GOT3 (cell line): ENCODE results near the gene IL22.
"Not testable (repeated sequence)": the region's sequence is repeated elsewhere in the genome, so short reads cannot be mapped to it uniquely, and the experiment has no call there.

ENCODE experiments used
- DNase-seq: peaks from one replicate; lab custom pipeline; 2025; ENCODE audit warnings: mixed read lengths; lab: John Stamatoyannopoulos, UW

IL22 gene

DNA sequence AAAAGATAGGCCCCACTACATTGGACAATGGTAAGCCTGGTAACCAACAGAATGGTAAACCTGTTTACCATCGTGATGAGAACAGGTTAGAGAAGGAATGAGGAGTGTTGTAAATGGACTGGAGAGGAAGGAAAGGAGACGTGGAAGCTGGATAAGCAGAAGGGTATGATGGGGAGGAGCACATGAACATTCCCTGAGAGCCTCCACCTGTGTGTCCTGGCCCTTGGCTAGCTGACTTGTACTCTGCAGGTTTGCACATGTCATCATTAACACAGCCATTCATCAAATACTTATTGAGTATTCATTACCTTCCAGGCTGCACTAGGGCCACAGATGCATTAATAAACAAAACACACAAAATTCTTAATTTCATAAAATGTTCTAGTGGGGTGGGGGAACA is 23.4 kb downstream of the IL22 start:
- DNase-seq = no peak

DNA sequence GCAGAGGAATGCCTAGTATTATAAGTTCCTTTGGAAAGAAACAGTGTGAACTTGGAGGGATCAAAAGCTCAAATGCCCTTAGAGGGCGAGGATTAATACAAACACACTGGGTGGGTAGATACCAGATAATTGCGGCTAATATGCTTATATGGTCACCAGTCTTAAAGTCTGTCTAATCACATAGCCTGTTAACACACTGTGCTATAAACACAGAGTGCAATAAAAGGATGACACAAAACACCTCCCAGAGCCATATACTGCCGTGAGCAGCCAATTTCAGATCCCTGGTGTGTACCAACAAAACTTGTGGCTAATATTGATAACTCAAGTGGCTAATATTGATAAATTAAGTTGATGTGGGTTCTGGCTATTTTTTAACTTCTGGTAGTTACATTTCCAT is 26.0 kb downstream of the IL22 start:
- no peak for DNase-seq

DNA sequence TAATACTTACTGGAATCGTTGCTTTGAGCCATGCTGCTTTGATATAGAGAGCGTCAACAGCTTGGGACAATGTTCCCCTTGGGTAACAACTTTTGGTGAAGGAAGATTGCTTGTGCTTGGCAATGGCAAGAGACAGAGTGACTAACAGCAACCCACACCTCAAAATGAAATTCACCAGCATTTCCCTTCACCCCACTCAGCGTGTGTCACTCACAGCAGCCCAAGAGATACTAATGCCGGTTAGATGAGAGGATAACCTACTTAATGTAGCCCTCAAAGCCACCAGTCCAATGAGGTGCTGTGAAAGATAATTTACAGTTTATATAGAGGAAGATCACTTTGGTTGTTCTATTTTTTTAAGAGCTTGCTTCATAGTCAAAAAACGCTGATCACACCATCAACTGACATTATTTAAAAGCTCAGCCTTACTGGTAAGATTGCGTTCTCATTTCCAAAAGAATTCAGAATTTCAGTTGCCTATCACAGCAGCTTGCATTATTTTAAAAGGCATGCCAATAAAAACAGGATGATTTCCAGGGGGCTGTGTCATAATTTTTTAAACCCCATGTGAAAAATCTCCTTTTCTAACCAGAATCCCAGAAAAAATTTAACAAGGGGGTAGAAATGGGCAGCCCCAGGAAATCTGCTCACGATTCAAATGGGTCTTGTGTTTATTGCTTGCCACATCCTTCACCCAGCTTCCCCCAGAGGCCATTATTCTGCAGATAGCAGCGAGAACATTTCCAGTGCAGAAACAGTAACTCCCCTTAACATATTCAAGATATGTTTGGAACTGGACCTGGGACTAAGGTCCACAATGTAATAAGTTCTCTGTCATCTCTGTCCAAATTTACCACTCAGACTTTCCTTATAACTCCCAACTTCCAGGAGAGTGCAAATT is 27.6 kb downstream of the IL22 start, which contains the start of gene IL26:
TSS of gene IL26 (minus strand) at position 235 of the 901 bp plus-strand sequence. CDS start at position 181, 54 bp downstream.
- DNase-seq = no peak

DNA sequence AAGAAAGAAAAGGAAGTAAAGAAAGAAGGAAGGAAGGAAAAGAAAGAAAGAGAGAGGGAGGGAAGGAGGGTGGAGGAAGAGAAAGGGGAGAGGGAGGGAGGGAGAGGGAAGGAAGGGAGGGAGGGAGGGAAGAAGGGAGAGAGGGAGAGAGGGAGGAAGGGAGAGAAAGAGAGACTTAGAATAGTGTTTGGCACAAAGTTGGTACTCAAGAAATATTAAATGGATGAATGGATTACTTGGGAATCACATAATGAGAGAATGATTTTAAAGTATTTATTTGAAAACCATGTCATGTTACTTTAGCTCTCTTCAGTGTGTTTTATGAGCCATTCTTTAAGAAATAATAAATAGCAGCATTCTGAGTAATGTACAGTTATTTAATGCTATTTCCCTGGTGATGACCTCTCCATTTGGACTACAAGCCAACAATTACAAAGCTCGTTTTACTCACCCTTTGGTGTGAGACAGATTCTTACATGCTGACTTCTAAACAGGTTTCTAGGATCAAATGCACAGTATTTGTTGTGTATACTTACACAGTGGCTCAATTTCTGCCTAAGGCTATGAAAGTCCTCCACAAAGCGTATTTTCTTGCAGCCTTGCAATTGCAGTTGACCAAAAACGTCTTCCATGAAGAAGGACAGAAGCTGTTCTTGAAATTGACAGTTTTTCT is 28.7 kb downstream of the IL22 start:
- no peak for DNase-seq

DNA sequence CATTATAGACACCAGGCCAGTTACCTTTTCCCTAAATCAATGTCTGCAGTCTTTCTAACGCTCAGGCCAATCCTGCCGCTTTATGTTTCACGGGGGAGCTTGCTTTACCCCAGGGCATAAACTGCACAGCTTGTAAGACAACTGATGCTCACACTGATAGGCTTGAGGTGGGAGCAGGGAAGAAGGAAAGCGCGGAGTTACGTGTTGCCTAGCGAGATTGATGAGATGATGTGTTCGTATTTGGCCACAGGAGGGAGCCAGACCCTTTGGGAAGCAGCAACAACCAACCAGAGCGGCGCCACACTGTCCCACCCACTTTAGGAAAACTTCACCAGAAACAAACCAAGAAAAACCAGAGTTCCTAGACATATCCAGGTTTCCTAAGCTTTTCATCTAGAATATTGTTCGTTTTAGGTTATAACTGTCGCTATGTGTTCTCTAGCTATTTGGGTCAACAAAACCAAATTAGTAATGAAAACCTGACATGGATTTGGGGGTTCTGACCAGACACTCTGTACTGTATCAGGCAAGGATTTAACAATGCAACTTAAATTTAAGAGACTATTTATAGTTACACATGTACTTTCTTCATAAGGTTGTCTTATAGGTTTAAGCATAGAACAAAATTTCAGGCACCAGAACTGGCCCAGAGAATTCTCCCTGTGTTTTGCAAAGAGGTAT is 30.2 kb downstream of the IL22 start:
- peak; percentile 72 for DNase-seq

DNA sequence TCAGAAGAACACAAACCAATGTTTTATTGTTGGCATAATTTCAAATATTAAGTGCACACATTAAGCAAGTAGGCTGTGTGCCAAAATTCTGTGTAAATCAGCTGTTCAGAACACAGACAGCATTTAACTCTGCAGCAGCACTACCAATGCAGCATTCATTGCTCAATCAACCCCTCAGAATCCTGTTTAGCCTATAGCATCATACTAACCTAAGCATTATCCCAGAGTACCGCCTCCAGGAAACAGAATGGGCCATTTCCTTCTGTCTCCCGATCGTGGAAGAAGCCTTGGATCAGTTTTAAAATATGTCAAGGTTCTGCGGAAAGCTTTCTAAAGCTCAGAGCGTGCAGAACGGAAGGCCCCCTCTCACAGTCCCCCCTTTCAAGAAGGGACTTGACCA is 31.1 kb downstream of the IL22 start:
- no peak for DNase-seq

DNA sequence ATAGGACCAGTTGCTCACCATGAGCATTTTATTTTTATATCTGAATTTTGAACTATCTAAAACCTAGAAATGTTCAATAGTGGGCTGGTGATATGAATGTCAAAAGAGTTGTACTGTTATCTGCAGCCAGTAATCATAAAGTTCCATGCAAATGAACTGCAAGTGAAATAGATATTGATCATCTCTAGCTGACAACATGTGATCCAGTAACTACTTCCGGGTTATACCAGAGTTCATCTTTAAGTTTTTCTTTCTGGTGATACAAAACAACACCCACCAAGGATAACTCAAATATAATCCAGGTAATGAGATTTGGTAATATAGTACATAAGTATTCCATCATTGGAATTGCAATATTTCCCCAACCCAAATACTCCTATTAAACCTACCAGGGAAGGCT is 31.9 kb downstream of the IL22 start:
- DNase-seq = no peak

DNA sequence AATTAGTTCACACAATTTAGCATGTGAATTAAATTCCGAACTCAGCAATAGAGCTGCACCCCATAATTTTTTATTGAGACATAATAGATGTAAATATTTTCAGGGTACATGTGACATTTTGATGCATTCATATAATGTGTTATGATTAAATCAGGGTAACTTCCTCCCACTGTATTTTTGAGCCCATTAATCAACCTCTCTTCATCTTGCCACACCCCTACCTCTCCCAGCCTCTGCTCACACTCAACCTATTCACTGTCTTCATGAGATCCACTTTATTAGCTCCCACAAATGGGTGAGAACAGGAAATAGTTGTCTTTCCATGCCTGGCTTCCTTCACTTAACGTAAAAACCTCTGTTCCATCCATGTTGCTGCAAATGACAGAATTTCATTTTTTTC is 42.5 kb downstream of the IL22 start:
- DNase-seq = no peak

DNA sequence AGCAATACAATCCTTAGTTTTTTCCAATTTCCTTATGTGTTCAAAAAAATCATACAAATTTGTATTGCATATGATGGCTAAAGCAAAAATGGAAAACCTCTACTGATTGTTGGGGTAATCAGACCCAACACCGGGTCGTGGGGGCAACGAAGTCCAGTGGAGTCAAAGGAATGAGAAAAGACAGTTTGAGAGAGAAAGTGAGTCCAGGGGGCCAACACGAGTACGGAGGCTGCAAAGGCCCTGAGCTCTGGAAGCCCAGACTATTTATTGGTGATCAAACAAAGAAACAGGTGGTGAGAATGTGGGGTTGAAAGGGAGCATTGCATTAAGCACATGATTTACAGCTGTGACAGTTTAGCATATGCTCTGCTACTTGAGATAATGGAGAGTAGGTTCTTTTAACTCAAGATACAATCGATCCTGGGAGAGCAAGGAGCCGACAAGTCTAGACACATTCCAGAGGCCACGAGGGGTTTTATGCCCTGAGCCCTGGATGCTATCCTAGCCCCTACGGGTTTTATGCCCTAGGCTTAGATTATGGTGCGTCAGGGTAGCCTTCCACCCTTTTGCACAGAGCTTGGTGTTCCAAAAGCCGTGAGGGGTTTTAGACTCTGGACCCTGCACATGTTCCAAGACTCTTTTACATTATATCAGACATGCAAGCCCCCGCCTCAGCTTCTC is 44.2 kb downstream of the IL22 start:
- DNase-seq = not testable (repeated sequence)

DNA sequence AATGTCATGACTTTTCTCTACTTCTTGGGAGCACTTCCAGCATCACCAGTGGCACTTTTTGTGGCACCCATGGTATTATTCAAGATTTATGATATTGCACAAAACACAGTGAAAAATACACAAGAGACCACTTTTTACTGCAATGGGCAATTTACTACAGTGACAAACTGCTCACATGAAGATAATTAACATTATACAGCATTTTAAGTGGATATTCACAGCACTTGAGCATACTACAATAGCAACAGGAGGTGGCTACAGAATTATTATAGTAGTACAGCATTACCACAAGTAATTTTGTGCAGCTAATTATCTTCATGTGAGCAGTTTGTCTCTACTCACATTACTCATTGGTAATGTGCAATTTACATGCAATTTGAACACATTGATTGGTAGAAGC is 46.1 kb downstream of the IL22 start:
- DNase-seq = no peak

DNA sequence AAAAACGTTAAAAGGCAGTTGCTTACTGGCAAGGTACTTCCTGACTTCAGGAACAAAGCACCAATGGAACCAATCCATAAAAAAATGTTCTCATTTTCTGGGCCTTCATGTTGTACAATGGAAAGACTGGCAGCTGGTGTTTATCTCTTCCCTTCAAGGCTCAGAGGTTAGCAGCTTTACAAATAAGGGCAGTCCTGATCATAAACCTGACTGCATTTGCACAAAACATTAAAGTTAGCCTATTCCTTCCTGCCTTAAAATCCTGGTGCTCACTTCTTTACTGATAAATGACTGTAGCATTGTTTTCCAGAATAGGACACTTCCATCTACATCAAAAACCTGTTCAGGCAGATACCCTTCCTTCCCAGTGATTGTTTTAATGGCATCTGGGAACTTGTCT is 47.0 kb downstream of the IL22 start:
- DNase-seq = no peak

DNA sequence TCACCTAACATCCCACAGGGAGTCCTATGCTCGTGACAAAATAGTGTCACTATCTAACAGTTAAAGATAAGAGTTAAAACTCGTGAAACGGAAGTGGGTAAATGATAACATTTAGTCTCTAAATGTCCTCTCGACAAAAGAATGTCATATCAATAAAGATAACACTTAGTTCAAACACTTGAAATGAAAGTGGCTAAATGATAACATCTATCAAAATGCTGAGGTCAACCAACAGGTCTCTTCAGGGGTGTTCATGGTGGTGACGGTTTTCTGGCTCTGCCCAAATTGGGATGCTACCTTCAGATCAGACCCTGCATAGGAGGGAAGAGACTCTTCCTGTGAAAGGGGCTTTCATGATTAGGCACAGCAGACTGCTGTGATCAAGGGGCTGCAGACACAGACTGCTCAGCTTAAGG is 49.9 kb downstream of the IL22 start:
- DNase-seq = no peak

DNA sequence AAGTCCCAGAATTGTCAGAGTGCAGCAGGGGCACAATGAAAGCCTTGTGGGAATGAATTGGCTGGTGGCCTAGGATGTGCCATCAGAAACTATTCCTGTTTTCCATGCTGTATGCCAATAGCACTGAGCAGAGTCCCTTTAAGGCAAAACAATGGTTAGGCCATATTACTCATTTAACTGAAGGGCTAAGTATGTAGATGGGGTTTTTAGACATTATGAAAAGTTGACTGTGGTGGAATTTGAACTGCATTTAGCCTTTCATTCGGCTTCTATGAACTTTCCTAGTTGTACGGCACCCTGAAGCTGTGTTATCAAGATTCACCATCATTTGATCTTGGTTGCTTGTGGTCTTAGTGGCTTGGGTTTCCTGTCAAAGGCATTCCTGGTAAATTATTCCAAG is 52.5 kb downstream of the IL22 start:
- DNase-seq = no peak

DNA sequence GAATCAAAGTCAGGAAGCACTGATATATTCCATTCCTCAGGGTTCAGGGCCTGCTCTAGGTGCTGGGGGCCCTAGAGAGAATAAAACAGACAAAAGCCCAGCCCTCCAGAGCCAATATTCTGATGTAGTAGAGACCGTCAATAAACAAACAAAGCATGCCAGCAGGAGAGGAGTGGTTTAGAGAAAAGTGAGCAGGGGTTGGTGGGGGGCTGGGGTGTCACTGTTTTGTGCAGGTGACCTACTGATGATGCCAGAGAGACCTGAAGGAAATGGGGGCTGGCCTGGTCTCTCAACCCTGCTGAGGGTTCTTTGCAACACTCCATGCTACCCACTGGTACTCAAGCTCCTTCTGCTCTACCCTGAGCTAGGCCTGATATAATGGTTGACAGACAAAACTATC is 54.3 kb downstream of the IL22 start:
- no peak for DNase-seq

DNA sequence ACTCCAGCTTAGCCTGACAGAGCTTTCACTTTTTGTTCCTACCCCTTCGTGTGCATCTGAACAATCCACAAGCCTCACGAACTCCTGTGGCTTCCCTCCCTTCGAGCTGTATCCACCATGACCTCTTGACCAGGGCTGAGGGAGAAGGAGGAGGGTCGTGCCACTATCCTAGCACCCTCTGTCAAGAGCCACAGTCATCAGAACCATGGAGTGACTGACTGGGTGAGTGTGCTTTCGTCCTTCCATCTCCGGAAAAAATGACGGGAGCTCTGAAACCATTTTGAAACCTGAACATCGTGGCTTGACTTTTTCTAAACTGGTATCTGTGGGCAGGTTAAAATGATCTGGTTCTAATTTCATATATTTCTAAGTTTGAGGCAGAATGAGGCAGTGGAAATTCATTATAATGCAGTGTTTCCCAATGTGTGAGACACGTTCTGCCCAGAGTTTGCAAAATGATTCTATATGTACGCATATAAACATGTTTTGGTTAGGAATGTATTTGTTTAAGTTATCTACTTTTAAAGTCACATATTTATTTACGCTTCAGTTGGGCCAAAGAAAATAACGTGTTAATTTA is 54.8 kb downstream of the IL22 start:
- DNase-seq = no peak
